RWPE1 (cell line): ENCODE data around the gene TMEM175.
A peak's percentile ranks its signal among the peaks of the same experiment; 100 is the strongest.
"Not testable (repeated sequence)": the region's sequence is repeated elsewhere in the genome, so short reads cannot be mapped to it uniquely, and the experiment has no call there.

Source experiments
- CTCF ChIA-PET: fragments of 350-600 bp; sonication (Branson Sonifier 250); formaldehyde crosslinking; extraction: SDS; loops from one replicate; lab custom pipeline; 2021; lab: Yijun Ruan, JAX
- POLR2A ChIA-PET: fragments of 400-600 bp; formaldehyde crosslinking; extraction: SDS; loops from one replicate; lab custom pipeline; 2020; ENCODE audit warnings: antibody characterized with exemption; ENCODE audit not compliant: low non-redundant PET; lab: Yijun Ruan, JAX
- DNase-seq: peaks from one replicate; pipeline ENCODE4 v3.0.0; 2012; ENCODE audit warnings: low spot score
- H3K27ac ChIP-seq: fragments of 450-650 bp; 2 replicates; pipeline ENCODE4 v1.5.1; 2017
- TF ChIP-seq, protein P1 (sequence below): fragments of 450-650 bp; conservative IDR thresholded peaks from 2 replicates; pipeline ENCODE4 v1.5.1; 2017; ENCODE audit warnings: low read depth, mild to moderate bottlenecking

TMEM175 gene

GRCh38 chr4:974668-975067, 42.4 kb downstream of the TMEM175 start:
- CTCF ChIA-PET, result no interaction called here

GRCh38 chr4:976016-976415, 43.8 kb downstream of the TMEM175 start:
- POLR2A ChIA-PET, H3K27ac ChIP-seq, DNase-seq, CTCF ChIA-PET: not testable (repeated sequence)

More at GRCh38 chr4:974668-975067, 42.4 kb downstream of the TMEM175 start:
- 0 out of 2 replicates have a peak overlapping the region, but pooled peaks have one; percentile 11 for H3K27ac ChIP-seq
- POLR2A ChIA-PET, result no interaction called here
- TF ChIP-seq, protein P1, sequence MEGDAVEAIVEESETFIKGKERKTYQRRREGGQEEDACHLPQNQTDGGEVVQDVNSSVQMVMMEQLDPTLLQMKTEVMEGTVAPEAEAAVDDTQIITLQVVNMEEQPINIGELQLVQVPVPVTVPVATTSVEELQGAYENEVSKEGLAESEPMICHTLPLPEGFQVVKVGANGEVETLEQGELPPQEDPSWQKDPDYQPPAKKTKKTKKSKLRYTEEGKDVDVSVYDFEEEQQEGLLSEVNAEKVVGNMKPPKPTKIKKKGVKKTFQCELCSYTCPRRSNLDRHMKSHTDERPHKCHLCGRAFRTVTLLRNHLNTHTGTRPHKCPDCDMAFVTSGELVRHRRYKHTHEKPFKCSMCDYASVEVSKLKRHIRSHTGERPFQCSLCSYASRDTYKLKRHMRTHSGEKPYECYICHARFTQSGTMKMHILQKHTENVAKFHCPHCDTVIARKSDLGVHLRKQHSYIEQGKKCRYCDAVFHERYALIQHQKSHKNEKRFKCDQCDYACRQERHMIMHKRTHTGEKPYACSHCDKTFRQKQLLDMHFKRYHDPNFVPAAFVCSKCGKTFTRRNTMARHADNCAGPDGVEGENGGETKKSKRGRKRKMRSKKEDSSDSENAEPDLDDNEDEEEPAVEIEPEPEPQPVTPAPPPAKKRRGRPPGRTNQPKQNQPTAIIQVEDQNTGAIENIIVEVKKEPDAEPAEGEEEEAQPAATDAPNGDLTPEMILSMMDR, result no peak
- DNase-seq, result no peak

GRCh38 chr4:978957-979701, 46.9 kb downstream of the TMEM175 start:
- peak overlapping the region; percentile 77 for H3K27ac ChIP-seq
- TF ChIP-seq, protein P1, result no peak
- no peak for DNase-seq
- CTCF ChIA-PET, result interaction anchor here (0.5 kb wide), 1 partner anchor 295 kb away, joined by 3 read pairs; no protein-coding TSS in a partner anchor
- POLR2A ChIA-PET, result no interaction called here

DNA sequence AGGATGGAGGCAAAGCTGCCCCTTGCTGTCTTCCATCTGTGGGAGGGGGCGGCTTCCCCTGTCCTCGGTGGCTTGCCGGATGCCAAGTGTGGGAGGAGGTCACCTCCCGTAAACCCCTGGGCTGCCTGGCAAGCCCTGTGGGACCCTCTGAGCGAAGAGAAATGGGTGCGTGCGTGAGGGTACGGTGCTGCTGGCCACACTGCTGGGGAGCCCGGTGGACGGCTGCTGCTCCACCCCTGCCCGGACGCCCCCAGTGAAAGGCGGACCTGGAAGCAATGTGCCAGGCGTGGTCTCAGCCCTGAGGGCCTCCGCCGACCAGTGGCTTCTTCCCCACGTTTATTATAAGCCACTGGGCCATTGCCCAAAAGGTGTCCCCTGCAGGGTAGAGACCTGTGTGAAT, 50.0 kb downstream of the TMEM175 start:
- ChIA-PET CTCF (no interaction called here), POLR2A (no interaction called here)
- TF ChIP-seq, protein P1, result no peak
- H3K27ac ChIP-seq, result no peak overlapping the region
- DNase-seq, result no peak

DNA sequence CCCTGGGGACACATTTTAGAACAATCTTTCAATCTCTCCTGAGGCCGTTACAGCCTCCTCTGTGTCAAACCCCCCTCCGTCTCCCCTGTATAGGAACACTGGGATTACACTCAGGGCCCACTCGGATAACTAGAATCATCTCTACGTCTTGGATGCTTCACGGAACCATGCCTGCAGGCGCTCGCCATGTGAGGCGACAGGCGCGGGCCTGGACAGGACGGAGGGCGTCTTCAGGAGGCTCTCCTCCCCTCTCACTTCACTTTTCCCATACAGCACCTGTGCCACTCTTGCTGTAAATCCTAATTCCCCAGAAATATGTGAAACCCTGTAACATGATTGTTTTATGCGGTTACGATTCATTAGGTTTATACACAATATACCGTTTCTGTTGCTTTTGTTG, 50.6 kb downstream of the TMEM175 start:
- TF ChIP-seq, protein P1, result no peak
- no peak overlapping the region for H3K27ac ChIP-seq
- ChIA-PET POLR2A (no interaction called here), CTCF (no interaction called here)
- DNase-seq, result no peak

DNA sequence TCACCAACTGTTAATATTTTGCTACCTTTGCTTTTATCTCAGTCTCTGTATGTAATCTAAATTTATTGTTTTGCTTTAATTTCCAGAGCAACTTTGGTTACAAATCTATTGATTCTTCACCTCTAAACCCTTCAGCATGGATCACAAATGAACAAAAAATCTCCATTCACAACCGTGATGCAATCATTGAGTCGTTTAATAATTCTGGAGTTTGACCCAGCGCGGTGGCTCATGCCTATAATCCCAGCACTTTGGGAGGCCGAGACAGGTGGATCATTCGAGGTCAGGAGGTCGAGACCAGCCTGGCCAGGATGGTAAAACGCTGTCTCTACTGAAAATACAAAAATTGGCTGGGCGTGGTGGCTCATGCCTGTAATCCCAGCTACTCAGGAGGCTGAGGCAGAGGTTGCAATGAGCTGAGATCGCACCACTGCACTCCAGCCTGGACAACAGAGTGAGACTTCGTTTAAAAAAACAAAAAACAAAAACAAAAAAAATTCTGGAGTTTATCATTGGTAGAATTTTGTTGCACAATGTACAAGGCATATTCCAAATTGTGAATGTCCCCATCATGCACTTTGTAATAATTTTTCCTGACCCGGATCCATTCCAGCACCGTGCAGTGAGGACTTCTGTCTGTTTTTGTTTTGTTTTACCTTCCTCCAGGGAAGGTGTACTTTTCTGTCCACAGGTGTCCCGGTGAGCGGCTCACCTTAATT, 52.2 kb downstream of the TMEM175 start:
- TF ChIP-seq, protein P1, result no peak
- peak overlapping the region; percentile 29; the same call in 1 of the 2 replicates for H3K27ac ChIP-seq
- CTCF ChIA-PET, result interaction anchor here (0.6 kb wide), 1 partner anchor 247 kb away, joined by 5 read pairs; no protein-coding TSS in a partner anchor
- POLR2A ChIA-PET, result no interaction called here
- no peak for DNase-seq
